ENCODE measurements around the gene COL5A3. TPM values are rescaled to one million over a fixed set of nuclear protein-coding genes. Genes with fewer than 3 reads are reported as not detected.
"Not testable (repeated sequence)": the region's sequence is repeated elsewhere in the genome, so short reads cannot be mapped to it uniquely, and the experiment has no call there.

COL5A3 gene
- total RNA-seq, 1 experiment from 2014 or later = 0.11 TPM

DNA sequence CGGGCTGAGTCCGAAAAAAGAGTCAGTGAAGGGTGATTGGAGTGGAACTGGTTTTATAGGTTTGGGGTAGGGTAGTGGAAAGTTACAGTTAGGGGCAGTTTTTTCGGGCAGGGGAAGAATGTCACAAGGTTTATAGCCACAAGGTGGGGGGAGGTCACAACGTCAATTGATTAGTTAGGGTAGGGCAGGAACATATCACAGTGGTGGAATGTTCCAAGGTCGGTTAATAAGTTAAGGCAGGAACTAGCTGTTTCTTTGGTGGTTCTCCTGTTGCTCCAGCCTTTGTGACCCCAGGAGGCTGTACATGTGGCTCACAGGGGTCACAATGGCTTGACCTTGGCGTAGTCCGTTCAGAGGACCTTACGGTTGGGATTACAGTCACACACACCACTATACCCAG is 23.3 kb upstream of the COL5A3 start:
- TF ChIP-seq EZH2 (IDR thresholded peaks at IDR 0.05; ENCODE audit: low read length, unreplicated experiment) = no peak
- POLR2A ChIA-PET (ENCODE audit: unreplicated experiment) = no interaction called here
- DNase-seq = no peak
- Histone ChIP-seq H2AFZ (ENCODE audit: low read length) (no peak overlapping the region), H3K4me2 (ENCODE audit: low read length) (no peak overlapping the region), H4K20me1 (ENCODE audit: low read length) (no peaks in the 10 kb centered on the region), H3K9me3 (ENCODE audit: low read length) (no peaks in the 10 kb centered on the region), H3K27ac (ENCODE audit: low read length) (no peak overlapping the region), H3K27me3 (ENCODE audit: low read length) (peaks cover 57% of the 10 kb centered on the region), H3F3A (ENCODE audit: low read length, unreplicated experiment) (no peaks in the 10 kb centered on the region), H3K79me2 (ENCODE audit: low read length) (no peaks in the 10 kb centered on the region), H3K36me3 (ENCODE audit: low read depth, low read length) (no peaks in the 10 kb centered on the region), H3K9me2 (replicated peaks; ENCODE audit: low read length) (no peaks in the 10 kb centered on the region), H3K4me1 (ENCODE audit: insufficient read depth, low read length) (no peaks in the 10 kb centered on the region), H3K9ac (ENCODE audit: low read length) (no peak overlapping the region), H3K4me3 (ENCODE audit: low read length) (no peak overlapping the region)
- intact Hi-C loops (cut with micrococcal nuclease) = no loop called here
- ATAC-seq = no peak
- CTCF ChIA-PET = interaction anchor here (0.5 kb wide), 1 partner anchor 105 kb away, joined by 6 read pairs; no protein-coding TSS in a partner anchor
- no TSS peak for BruUV-seq (replicated peaks)

DNA sequence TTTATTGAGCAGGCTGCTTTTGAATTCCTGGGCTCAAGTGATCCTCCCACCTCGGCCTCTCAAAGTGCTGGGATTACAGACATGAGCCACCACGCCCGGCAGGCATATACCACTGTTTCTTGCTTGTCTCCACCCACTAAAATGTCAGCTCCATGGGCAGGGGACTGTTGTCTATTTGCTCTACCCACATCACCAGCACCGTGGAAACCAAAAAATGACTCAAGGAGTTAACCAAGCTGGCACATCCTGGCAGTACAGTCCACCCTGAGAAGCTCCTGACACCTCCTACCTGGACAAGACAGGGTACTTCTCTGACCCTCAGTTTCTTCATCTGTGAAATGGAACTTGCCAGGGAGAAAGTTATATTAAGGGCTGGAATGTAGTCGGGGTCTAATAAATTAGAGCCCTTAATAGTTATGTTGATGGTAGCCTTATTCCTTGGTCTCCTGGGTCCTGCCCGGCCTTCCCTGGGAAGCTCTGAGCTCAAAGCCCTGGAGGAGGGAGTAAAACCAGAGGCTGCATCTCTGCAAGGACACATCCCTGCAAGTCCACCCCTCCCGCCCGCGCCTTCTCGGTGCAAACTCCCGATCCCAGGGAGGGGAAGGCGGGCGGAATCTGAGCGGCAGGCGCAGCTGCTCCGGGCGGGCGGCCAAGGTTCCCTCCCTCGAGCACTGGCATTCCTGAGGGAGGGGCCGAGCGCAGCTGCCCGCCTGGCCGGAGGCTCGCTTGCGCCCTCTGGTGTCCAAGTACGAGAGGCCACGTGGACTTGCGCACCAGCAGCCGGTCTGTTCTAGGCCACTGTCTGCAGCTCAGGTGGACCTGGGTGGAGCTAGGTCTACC is 17.1 kb upstream of the COL5A3 start:
- CTCF ChIA-PET = interaction anchor here (0.6 to 1.7 kb wide), 9 partner anchors 26 to 96 kb away, joined by 3 to 30 read pairs (median 5); no protein-coding TSS in a partner anchor
- H3K9me2 ChIP-seq (replicated peaks; ENCODE audit: low read length) = no peaks in the 10 kb centered on the region
- TF ChIP-seq, protein P1, sequence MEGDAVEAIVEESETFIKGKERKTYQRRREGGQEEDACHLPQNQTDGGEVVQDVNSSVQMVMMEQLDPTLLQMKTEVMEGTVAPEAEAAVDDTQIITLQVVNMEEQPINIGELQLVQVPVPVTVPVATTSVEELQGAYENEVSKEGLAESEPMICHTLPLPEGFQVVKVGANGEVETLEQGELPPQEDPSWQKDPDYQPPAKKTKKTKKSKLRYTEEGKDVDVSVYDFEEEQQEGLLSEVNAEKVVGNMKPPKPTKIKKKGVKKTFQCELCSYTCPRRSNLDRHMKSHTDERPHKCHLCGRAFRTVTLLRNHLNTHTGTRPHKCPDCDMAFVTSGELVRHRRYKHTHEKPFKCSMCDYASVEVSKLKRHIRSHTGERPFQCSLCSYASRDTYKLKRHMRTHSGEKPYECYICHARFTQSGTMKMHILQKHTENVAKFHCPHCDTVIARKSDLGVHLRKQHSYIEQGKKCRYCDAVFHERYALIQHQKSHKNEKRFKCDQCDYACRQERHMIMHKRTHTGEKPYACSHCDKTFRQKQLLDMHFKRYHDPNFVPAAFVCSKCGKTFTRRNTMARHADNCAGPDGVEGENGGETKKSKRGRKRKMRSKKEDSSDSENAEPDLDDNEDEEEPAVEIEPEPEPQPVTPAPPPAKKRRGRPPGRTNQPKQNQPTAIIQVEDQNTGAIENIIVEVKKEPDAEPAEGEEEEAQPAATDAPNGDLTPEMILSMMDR (conservative IDR thresholded peaks at IDR 0.05; ENCODE audit: low read depth, low read length) = peak; percentile 98
- no peak for TF ChIP-seq EZH2 (IDR thresholded peaks at IDR 0.05; ENCODE audit: low read length, unreplicated experiment)
- intact Hi-C loops (cut with micrococcal nuclease) = loop anchor here (1.0 to 5.0 kb wide), 3 partner anchors 27 to 225 kb away; partner anchors contain the start of gene MRPL4
- H3K27me3 ChIP-seq (ENCODE audit: low read length) = peaks cover 22% of the 10 kb centered on the region
- BruUV-seq (replicated peaks) = no TSS peak
- H4K20me1 ChIP-seq (ENCODE audit: low read length) = no peaks in the 10 kb centered on the region
- H3K27ac ChIP-seq (ENCODE audit: low read length) = peak overlapping the region; percentile 12; the same call in 1 of the 2 replicates
- POLR2A ChIA-PET (ENCODE audit: unreplicated experiment) = no interaction called here
- H3K4me2 ChIP-seq (ENCODE audit: low read length) = peak overlapping the region; percentile 74
- DNase-seq (peak; percentile 98), ATAC-seq (peak; percentile 97)
- H3F3A ChIP-seq (ENCODE audit: low read length, unreplicated experiment) = no peaks in the 10 kb centered on the region
- H3K9me3 ChIP-seq (ENCODE audit: low read length) = no peaks in the 10 kb centered on the region
- H2AFZ ChIP-seq (ENCODE audit: low read length) = peak overlapping the region; percentile 47; the same call in 1 of the 2 replicates
- H3K4me3 ChIP-seq (ENCODE audit: low read length) = peak overlapping the region; percentile 43; the same call in 1 of the 2 replicates
- H3K9ac ChIP-seq (ENCODE audit: low read length) = peak overlapping the region; percentile 7; the same call in 1 of the 2 replicates
- H3K36me3 ChIP-seq (ENCODE audit: low read depth, low read length) = no peaks in the 10 kb centered on the region
- no peaks in the 10 kb centered on the region for H3K79me2 ChIP-seq (ENCODE audit: low read length)
- H3K4me1 ChIP-seq (ENCODE audit: insufficient read depth, low read length) = peaks cover 9% of the 10 kb centered on the region

DNA sequence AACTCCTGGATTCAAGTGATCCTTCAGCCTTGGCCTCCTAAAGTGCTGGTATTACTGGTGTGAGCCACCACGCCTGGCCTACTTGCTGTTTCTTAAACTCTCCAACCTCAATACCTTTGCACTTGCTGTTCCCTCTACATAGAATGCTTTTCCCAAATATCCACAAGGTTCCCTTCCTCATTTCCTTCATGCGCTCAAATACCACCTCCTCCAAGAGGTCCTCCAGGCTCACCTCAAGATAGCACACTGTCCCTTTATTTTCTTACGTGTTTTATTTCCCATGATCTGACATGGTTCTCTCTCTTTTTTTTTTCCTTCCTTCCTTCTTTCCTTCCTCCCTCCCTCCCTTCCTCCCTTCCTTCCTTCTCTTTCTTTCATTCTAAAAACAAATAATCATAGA is 16.4 kb upstream of the COL5A3 start:
- no peak for ATAC-seq
- no peaks in the 10 kb centered on the region for H3K9me3 ChIP-seq (ENCODE audit: low read length)
- POLR2A ChIA-PET (ENCODE audit: unreplicated experiment) = no interaction called here
- peaks cover 17% of the 10 kb centered on the region for H3K27me3 ChIP-seq (ENCODE audit: low read length)
- no peak for TF ChIP-seq EZH2 (IDR thresholded peaks at IDR 0.05; ENCODE audit: low read length, unreplicated experiment)
- TF ChIP-seq, protein P1 (conservative IDR thresholded peaks at IDR 0.05; ENCODE audit: low read depth, low read length) = no peak
- TF ChIP-seq EZH2phosphoT487 (IDR thresholded peaks at IDR 0.05; ENCODE audit: borderline replicate concordance, low read length) = no peak
- no peak overlapping the region for H3K4me3 ChIP-seq (ENCODE audit: low read length)
- peak overlapping the region; percentile 74 for H3K4me2 ChIP-seq (ENCODE audit: low read length)
- no peak for DNase-seq
- no peaks in the 10 kb centered on the region for H3K36me3 ChIP-seq (ENCODE audit: low read depth, low read length)
- CTCF ChIA-PET = interaction anchor here (0.7 to 1.7 kb wide), 4 partner anchors 25 to 96 kb away, joined by 3 to 30 read pairs (median 7); no protein-coding TSS in a partner anchor
- no peaks in the 10 kb centered on the region for H3F3A ChIP-seq (ENCODE audit: low read length, unreplicated experiment)
- H3K79me2 ChIP-seq (ENCODE audit: low read length) = no peaks in the 10 kb centered on the region
- intact Hi-C loops (cut with micrococcal nuclease) = loop anchor here (1.0 to 5.0 kb wide), 3 partner anchors 26 to 226 kb away; partner anchors contain the start of gene MRPL4
- H3K9me2 ChIP-seq (replicated peaks; ENCODE audit: low read length) = no peaks in the 10 kb centered on the region
- BruUV-seq (replicated peaks) = no TSS peak
- peaks cover 9% of the 10 kb centered on the region for H3K4me1 ChIP-seq (ENCODE audit: insufficient read depth, low read length)
- no peak overlapping the region for H3K27ac ChIP-seq (ENCODE audit: low read length)
- no peak overlapping the region for H3K9ac ChIP-seq (ENCODE audit: low read length)
- no peaks in the 10 kb centered on the region for H4K20me1 ChIP-seq (ENCODE audit: low read length)
- H2AFZ ChIP-seq (ENCODE audit: low read length) = peak overlapping the region; percentile 47; the same call in 1 of the 2 replicates

DNA sequence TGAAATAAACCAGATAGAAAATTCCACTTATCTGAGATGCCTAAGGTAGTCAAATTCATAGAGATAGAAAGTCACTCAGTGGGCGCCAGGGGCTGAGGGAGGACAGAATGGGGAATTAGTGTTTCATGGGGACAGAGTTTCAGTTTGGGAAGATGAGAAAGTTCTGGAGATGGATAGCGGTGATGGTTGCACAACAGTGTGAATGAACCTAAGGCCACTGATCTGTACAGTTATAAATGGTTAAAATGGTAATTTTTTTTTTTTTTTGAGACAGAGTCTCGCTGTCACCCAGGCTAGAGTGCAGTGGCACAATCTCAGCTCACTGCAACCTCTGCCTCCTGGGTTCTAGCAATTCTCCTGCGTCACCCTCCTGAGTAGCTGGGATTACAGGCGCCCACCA is 12.8 kb upstream of the COL5A3 start:
- H3K9ac ChIP-seq (ENCODE audit: low read length); H2AFZ ChIP-seq (ENCODE audit: low read length); H3K4me2 ChIP-seq (ENCODE audit: low read length); ATAC-seq; H4K20me1 ChIP-seq (ENCODE audit: low read length); CTCF ChIA-PET; H3K4me3 ChIP-seq (ENCODE audit: low read length); H3K27ac ChIP-seq (ENCODE audit: low read length); POLR2A ChIA-PET (ENCODE audit: unreplicated experiment); H3K36me3 ChIP-seq (ENCODE audit: low read depth, low read length); DNase-seq; intact Hi-C loops (cut with micrococcal nuclease); H3K27me3 ChIP-seq (ENCODE audit: low read length); H3F3A ChIP-seq (ENCODE audit: low read length, unreplicated experiment); BruUV-seq (replicated peaks); H3K79me2 ChIP-seq (ENCODE audit: low read length); H3K9me2 ChIP-seq (replicated peaks; ENCODE audit: low read length); H3K9me3 ChIP-seq (ENCODE audit: low read length): not testable (repeated sequence)
- peaks cover 15% of the 10 kb centered on the region for H3K4me1 ChIP-seq (ENCODE audit: insufficient read depth, low read length)
